D721Med (cell line): Measurements from ENCODE around the gene EPB41L4A.

ENCODE experiments used
- DNase-seq: peaks from one replicate; pipeline ENCODE4 v3.0.0; 2011; ENCODE audit warnings: low spot score; ENCODE audit not compliant: insufficient read length
- FAIRE-seq: peaks from 2 replicates; lab custom pipeline; 2011; peaks lifted over from hg19 to GRCh38; lab: Jason Lieb, UNC
- TF ChIP-seq, protein P1 (sequence below): IDR thresholded peaks from 2 replicates; pipeline ENCODE4 v1.5.1; 2012; ENCODE audit warnings: mild to moderate bottlenecking, control low read depth; ENCODE audit not compliant: insufficient read depth; ENCODE audit errors: missing control alignments

EPB41L4A gene

DNA sequence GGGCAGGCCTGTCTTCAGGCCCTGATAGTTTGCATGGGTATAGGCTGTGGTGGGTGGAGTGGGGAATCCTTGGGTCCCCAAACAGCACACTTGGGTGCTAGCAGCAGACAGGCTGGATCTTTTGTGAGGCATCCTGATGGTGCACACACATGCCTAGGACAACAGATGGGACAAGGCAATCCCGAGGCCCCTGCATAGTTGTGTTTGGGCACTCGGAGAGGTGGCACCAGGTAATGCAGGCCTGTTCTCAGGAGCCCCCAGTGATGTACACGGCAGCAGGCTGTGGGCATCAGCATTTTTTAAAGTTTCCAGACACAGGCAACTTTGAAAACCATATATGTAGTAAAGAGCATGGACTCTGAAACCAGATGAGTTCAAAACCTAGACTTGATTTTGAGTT is 65.4 kb downstream of the EPB41L4A start:
- FAIRE-seq (no peak), DNase-seq (no peak)
- TF ChIP-seq, protein P1, sequence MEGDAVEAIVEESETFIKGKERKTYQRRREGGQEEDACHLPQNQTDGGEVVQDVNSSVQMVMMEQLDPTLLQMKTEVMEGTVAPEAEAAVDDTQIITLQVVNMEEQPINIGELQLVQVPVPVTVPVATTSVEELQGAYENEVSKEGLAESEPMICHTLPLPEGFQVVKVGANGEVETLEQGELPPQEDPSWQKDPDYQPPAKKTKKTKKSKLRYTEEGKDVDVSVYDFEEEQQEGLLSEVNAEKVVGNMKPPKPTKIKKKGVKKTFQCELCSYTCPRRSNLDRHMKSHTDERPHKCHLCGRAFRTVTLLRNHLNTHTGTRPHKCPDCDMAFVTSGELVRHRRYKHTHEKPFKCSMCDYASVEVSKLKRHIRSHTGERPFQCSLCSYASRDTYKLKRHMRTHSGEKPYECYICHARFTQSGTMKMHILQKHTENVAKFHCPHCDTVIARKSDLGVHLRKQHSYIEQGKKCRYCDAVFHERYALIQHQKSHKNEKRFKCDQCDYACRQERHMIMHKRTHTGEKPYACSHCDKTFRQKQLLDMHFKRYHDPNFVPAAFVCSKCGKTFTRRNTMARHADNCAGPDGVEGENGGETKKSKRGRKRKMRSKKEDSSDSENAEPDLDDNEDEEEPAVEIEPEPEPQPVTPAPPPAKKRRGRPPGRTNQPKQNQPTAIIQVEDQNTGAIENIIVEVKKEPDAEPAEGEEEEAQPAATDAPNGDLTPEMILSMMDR, result no peak

DNA sequence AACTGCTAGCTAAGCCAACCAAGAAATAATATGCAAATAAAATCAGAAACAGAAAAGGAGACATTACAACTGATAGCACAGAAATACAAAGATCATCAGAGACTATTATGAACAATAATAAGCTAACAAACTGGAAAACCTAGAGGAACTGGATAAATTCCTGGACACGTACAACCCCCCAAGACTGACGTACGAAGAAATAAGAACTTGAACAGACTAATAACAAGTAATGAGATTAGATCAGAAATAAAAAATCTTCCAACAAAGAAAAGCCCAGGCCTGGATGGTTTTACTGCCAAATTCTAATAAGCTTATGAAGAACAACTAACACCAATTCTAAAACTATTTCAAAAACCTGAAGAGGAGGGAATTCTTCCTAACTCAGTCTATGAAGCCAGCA is 67.9 kb downstream of the EPB41L4A start:
- TF ChIP-seq, protein P1, result no peak
- DNase-seq (no peak), FAIRE-seq (no peak)

DNA sequence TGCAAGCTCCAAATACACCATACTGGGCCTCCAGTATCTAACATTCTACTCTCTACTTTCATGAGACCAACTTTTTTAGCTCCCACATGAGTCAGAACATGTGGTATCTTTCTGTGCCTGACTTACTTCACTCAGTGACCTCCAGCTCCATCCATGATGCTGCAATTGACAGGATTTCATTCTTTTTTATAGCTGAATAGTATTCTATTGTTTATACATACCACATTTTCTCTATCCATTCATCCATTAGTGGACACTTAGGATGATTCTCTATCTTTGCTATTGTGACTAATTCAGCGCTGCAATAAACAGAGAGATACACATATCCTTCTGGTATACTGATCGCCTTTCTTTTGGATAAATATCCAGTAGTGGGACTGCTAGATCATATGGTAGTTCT is 68.5 kb downstream of the EPB41L4A start:
- DNase-seq (no peak), FAIRE-seq (no peak)
- TF ChIP-seq, protein P1, result no peak

DNA sequence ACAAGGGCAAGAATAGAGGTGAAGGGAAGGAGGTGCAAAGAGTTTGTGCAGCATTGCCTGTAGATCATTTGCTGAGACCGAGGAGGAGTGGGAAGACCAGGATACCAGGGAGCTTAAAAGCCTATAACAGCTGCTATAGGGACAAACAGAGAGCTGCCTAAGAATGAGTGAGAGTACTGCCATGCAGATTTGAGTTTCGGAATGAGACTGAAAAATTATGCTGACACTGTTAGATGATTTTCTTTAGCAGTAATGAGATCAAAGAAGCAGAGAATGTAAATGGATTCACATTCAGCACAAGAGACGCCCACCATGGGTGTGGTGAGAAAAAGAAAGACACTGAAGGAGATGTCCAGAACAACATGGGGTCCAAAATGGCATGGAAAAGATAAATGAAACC is 69.7 kb downstream of the EPB41L4A start:
- DNase-seq (no peak), FAIRE-seq (no peak)
- TF ChIP-seq, protein P1, result no peak

DNA sequence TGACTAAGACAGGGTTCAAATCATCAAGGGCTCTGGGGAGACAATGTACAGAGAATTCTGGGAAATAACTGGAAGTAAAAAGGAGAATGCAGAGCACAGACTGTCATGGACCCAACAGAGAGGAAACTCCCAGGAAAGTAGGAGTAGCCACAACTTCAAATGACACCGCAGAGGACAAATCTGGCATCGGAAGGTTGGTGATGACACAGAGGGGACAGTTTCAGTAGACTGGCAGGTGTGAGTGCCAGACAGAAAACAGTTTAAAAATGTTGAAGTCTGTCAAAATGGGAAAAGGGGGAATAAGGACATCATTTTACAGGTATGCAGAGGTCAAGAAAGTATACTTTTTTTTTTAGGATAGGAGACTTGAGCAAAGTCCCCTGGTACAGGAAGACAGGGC is 70.2 kb downstream of the EPB41L4A start:
- FAIRE-seq, result no peak
- no peak for DNase-seq
- TF ChIP-seq, protein P1, result no peak

DNA sequence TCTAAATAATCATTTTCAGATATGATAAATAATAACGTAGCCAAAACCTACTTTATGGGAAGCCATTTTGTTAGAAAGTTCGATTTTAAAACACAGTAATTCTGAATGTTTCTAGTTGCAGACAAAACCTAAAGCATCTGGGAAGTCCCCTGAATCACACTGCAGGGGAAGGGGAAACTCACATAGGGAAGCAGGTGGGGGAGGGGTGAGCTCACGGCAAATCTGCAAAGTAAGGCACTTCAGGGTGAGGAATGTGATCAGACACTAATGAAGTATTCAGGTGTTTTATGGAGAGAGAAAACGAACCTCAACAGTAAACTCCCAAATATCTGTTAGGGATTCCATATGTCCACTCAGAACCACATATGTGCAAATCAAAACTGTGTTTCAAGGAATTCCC is 70.7 kb downstream of the EPB41L4A start:
- DNase-seq (no peak), FAIRE-seq (no peak)
- TF ChIP-seq, protein P1, result no peak

DNA sequence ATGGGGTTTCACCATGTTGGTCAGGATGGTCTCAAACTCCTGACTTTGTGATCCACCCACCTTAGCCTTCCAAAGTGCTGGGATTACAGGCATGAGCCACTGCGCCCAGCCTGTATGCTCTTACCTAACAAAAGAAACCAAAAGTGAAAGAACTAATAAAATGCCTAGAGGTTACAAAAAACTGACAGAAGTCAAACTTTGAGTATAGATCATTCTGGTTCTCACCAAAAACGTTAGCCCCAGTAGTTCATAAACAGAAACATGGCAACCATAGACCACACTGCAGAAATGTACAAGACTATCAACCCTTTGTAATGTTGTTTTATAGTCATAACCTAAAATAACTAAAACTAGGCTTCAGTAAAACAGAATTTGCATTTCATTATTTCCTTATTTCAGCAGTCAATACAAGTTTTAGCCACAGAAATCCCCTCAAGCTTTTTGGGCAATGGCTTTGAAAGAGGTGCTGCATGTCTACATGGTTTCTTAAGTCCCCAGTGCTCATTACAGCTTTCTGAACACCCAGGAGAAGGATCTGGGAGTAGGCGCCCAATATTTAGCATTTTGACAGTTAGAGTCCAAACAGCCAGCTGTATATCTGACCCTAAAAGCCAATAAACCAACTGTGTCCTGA is 72.5 kb downstream of the EPB41L4A start:
- FAIRE-seq (no peak), DNase-seq (no peak)
- TF ChIP-seq, protein P1, result no peak
